GM19351 (cell line): Measurements from ENCODE around the gene RAB24.
"Not testable (repeated sequence)": the region's sequence is repeated elsewhere in the genome, so short reads cannot be mapped to it uniquely, and the experiment has no call there.

Experiments used
- ATAC-seq: cut with Tn5 transposase; IDR thresholded peaks from one replicate; pipeline ENCODE4 v1.9.1; 2021; ENCODE audit warnings: mild to moderate bottlenecking, moderate library complexity; ENCODE audit not compliant: unreplicated experiment

Gene RAB24

GRCh38 chr5:177303121-177303924 lies at the start of gene RAB24, which contains the start of gene PRELID1:
Gene RAB24, minus strand, starts transcription at chr5:177303719. Its CDS starts 431 bp downstream, at chr5:177303288.
Gene PRELID1, plus strand, starts transcription at chr5:177303799. Its CDS starts 187 bp downstream, at chr5:177303986.
- peak; percentile 67 for ATAC-seq

GRCh38 chr5:177353093-177353492 lies 49.6 kb upstream of the RAB24 start:
- ATAC-seq = no peak

- peak; percentile 94 for ATAC-seq
Measured at GRCh38 chr5:177351392-177352329, 48.1 kb upstream of the RAB24 start, which contains the start of gene LMAN2. Gene LMAN2, minus strand, starts transcription at chr5:177351668. Its CDS starts 21 bp downstream, at chr5:177351647.

GRCh38 chr5:177350776-177351391 lies 47.4 kb upstream of the RAB24 start:
- peak; percentile 13 for ATAC-seq

- no peak for ATAC-seq
Measured at GRCh38 chr5:177349762-177350161, 46.2 kb upstream of the RAB24 start.

GRCh38 chr5:177349362-177349647 lies 45.8 kb upstream of the RAB24 start:
- no peak for ATAC-seq

- ATAC-seq = no peak
Measured at GRCh38 chr5:177347699-177348098, 44.2 kb upstream of the RAB24 start.

- no peak for ATAC-seq
Measured at GRCh38 chr5:177346820-177347219, 43.3 kb upstream of the RAB24 start.

GRCh38 chr5:177344891-177345290 lies 41.4 kb upstream of the RAB24 start:
- no peak for ATAC-seq

- no peak for ATAC-seq
Measured at GRCh38 chr5:177343777-177344176, 40.3 kb upstream of the RAB24 start.

GRCh38 chr5:177343000-177343399 lies 39.5 kb upstream of the RAB24 start:
- ATAC-seq = not testable (repeated sequence)

GRCh38 chr5:177339107-177339638 lies 35.7 kb upstream of the RAB24 start:
- no peak for ATAC-seq

- ATAC-seq = no peak
Measured at GRCh38 chr5:177338251-177339106, 35.0 kb upstream of the RAB24 start.

GRCh38 chr5:177336603-177337494 lies 33.3 kb upstream of the RAB24 start:
- ATAC-seq = no peak

GRCh38 chr5:177336112-177336511 lies 32.6 kb upstream of the RAB24 start:
- ATAC-seq = no peak

GRCh38 chr5:177335701-177336065 lies 32.2 kb upstream of the RAB24 start:
- no peak for ATAC-seq

GRCh38 chr5:177334781-177335700 lies 31.5 kb upstream of the RAB24 start:
- ATAC-seq = no peak

- ATAC-seq = no peak
Measured at GRCh38 chr5:177334155-177334551, 30.6 kb upstream of the RAB24 start.
